Type B pancreatic cell (in vitro differentiated cells): ENCODE results near the gene FAAH. TPM values are rescaled to one million over a fixed set of nuclear protein-coding genes. Genes with fewer than 3 reads are reported as not detected.

Source experiments
- DNase-seq: peaks from one replicate; pipeline ENCODE4 v3.0.0; 2021; ENCODE audit warnings: mixed read lengths; ENCODE audit not compliant: unreplicated experiment; ENCODE audit errors: extremely low spot score
- H3K27ac Mint-ChIP-seq: 2 replicates; pipeline ENCODE4 v1.8.0; 2021; ENCODE audit warnings: mild to moderate bottlenecking, mixed read lengths
- H3K27me3 Mint-ChIP-seq: 2 replicates; pipeline ENCODE4 v1.8.0; 2021; ENCODE audit warnings: mixed read lengths
- H3K36me3 Mint-ChIP-seq: 2 replicates; pipeline ENCODE4 v1.8.0; 2021; ENCODE audit warnings: mixed read lengths
- H3K4me1 Mint-ChIP-seq: one replicate; pipeline ENCODE4 v1.8.0; 2021; ENCODE audit warnings: mixed read lengths; ENCODE audit not compliant: unreplicated experiment
- H3K4me3 Mint-ChIP-seq: 2 replicates; pipeline ENCODE4 v1.8.0; 2021; ENCODE audit warnings: mild to moderate bottlenecking, mixed read lengths
- H3K9me3 Mint-ChIP-seq: 2 replicates; pipeline ENCODE4 v1.8.0; 2021; ENCODE audit warnings: mixed read lengths
- total RNA-seq: library from RNA; stranded (reverse); gene quantifications from 2 replicates; pipeline ENCODE4 v1.2.1, GENCODE V29; 2021; ENCODE audit warnings: low replicate concordance
- TF ChIP-seq, protein P1 (sequence below): fragments of 200-600 bp; sonication (generic); conservative IDR thresholded peaks from 2 replicates; pipeline ENCODE4 v1.5.0; 2021; ENCODE audit warnings: antibody characterized with exemption, mild to moderate bottlenecking

FAAH gene
- total RNA-seq, 1 donor from 2014 or later, result 30.8 TPM

DNA sequence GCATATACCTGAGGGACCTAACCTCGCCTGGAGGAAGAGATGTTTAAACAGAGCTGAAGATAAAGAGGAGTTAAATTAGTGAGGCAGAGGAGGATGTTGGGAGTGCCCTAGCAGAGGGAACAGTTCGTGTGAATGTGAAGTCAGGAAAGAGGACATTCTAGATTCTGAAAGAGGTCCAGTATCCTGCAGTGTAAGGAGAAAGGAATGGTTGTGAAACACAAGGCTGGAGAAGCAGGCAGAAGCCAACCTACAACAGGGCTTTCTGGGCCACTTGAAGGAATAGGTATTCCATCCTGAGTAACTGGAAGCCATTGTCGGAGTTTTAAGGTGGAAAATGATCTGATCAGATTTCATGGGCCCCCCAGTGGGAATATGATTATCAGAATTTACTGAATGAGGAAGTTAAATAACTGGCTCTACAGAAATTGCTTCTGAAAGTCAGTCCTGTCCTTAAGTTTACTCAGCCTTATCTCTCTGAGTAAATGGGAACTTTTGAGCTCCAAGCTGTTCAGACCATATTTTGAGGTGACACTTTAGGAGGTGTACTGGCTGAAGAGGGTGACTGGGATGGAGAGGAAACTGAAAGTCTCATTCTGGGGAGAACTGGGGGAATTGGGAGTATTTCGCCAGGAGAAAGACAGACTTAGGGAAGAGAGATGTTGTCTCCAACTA lies 24.4 kb upstream of the FAAH start:
- TF ChIP-seq, protein P1, sequence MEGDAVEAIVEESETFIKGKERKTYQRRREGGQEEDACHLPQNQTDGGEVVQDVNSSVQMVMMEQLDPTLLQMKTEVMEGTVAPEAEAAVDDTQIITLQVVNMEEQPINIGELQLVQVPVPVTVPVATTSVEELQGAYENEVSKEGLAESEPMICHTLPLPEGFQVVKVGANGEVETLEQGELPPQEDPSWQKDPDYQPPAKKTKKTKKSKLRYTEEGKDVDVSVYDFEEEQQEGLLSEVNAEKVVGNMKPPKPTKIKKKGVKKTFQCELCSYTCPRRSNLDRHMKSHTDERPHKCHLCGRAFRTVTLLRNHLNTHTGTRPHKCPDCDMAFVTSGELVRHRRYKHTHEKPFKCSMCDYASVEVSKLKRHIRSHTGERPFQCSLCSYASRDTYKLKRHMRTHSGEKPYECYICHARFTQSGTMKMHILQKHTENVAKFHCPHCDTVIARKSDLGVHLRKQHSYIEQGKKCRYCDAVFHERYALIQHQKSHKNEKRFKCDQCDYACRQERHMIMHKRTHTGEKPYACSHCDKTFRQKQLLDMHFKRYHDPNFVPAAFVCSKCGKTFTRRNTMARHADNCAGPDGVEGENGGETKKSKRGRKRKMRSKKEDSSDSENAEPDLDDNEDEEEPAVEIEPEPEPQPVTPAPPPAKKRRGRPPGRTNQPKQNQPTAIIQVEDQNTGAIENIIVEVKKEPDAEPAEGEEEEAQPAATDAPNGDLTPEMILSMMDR, result no peak
- Mint-ChIP-seq H3K36me3 (peaks cover 26% of the 10 kb centered on the region), H3K27ac (peak overlapping the region; percentile 35), H3K27me3 (no peaks in the 10 kb centered on the region), H3K4me1 (peaks cover 12% of the 10 kb centered on the region), H3K9me3 (peaks cover 4% of the 10 kb centered on the region), H3K4me3 (no peak overlapping the region)
- DNase-seq, result no peak

DNA sequence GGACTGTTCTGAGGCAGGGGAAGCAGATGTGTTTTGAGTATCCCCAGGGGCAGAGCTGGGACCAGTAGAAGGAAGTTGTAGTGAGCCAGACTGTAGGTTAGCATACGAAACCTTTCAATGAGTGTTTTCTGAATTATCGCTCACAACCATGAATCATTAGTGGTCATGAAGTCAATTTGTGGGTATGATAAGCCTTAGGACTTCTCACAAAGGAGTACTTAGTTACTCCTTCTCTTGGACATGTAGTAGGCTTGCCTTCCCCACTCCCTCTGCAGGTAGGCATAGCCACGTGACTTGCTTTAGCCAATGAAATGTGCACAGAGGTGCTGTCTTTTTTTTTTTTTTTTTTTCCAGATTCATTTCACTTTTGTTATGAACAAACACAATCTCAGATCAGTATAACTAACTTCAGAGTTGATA lies 23.9 kb upstream of the FAAH start:
- Mint-ChIP-seq H3K36me3 (peaks cover 21% of the 10 kb centered on the region), H3K27ac (peak overlapping the region; percentile 35), H3K9me3 (peaks cover 4% of the 10 kb centered on the region), H3K4me3 (no peak overlapping the region), H3K27me3 (no peaks in the 10 kb centered on the region), H3K4me1 (peaks cover 12% of the 10 kb centered on the region)
- TF ChIP-seq, protein P1, result no peak
- no peak for DNase-seq

DNA sequence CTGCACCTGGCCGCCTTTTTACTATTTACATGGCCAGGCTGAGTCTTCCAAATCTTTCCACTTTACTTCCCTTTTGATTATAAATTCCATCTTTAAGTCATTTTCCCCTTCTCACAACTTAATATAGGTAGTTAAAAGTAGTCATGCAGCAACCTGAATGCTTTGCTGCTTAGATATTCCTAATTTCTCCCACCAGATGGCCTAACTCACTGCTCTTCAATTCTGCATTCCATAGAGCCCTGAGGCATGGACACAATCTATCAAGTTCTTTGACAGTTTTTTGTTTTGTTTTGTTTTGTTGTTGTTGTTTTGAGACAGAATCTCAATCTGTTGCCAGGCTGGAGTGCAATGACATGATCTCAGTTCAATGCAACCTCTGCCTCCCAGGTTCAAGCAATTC lies 21.7 kb upstream of the FAAH start:
- H3K27ac Mint-ChIP-seq, result peak overlapping the region; percentile 1

DNA sequence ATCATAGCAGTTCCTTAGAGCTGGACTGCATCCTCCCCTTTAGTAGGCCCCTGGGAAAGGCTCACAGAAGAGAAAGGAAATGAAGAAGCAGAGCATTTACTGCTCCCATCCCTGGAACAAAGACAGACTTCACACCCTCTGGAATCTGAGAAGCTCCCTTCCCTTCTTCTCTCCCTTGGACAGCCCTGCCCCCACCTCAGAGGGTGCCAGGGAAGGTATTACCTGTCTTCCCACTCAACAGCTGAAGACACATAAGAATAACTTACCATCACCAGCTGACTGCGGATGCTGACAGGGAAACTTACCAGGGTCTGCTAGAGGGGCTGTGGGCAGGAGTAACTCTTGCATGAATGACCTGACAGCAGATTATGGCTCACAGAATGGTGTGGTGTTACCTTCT lies 14.1 kb upstream of the FAAH start:
- TF ChIP-seq, protein P1, result no peak
- Mint-ChIP-seq H3K4me1 (no peaks in the 10 kb centered on the region), H3K9me3 (no peaks in the 10 kb centered on the region), H3K27ac (no peak overlapping the region), H3K4me3 (no peak overlapping the region), H3K36me3 (peaks cover 5% of the 10 kb centered on the region), H3K27me3 (no peaks in the 10 kb centered on the region)
- DNase-seq, result no peak

More for the DNA sequence above, 21.7 kb upstream of the FAAH start:
- Mint-ChIP-seq H3K27me3 (no peaks in the 10 kb centered on the region), H3K36me3 (peaks cover 21% of the 10 kb centered on the region), H3K4me3 (no peak overlapping the region), H3K4me1 (peaks cover 12% of the 10 kb centered on the region), H3K9me3 (peaks cover 4% of the 10 kb centered on the region)
- TF ChIP-seq, protein P1, result no peak
- no peak for DNase-seq

DNA sequence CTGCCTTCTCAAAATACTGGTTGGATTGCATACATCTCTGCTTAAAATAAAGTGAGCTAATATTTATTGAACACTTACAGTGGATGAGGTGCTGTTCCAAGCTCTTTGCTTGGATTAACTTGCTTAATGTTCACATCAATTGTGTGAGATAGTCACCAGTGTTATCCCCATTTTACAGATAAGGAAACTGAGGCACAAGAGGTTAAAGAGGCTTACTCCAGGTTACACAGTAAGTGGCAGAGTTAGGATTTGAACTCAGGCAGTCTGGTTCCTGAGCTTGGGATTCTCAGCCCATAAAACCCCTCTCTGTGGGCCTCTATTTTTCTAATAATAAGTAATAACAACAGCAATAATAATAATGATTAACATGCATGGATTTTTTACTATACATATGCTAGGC lies 13.6 kb upstream of the FAAH start:
- H3K27me3 Mint-ChIP-seq, result no peaks in the 10 kb centered on the region
- peaks cover 5% of the 10 kb centered on the region for H3K36me3 Mint-ChIP-seq
- no peak overlapping the region for H3K4me3 Mint-ChIP-seq
- no peak for DNase-seq
- TF ChIP-seq, protein P1, result no peak
- H3K27ac Mint-ChIP-seq, result no peak overlapping the region
- no peaks in the 10 kb centered on the region for H3K9me3 Mint-ChIP-seq
- no peaks in the 10 kb centered on the region for H3K4me1 Mint-ChIP-seq
